A673 (cell line): Measurements from ENCODE around the gene MBIP. TPM values are rescaled to one million over a fixed set of nuclear protein-coding genes. Genes with fewer than 3 reads are reported as not detected.

ENCODE experiments used
- BruUV-seq: library from RNA; stranded (reverse); fragments of 400-500 nt; replicated peaks from 2 replicates; lab custom pipeline; 2021; lab: Mats Ljungman, UMichigan
- CTCF ChIA-PET: fragments of 300-600 bp; sonication (Branson Sonifier 250); formaldehyde crosslinking; loops from one replicate; lab custom pipeline; 2022; ENCODE audit warnings: antibody characterized with exemption; lab: Charles Lee
- POLR2A ChIA-PET: fragments of 300-600 bp; sonication (Branson Sonifier 250); formaldehyde crosslinking; loops from one replicate; lab custom pipeline; 2022; ENCODE audit warnings: antibody characterized with exemption; ENCODE audit not compliant: low non-redundant PET; lab: Charles Lee
- DNase-seq: peaks from one replicate; pipeline ENCODE4 v3.0.0-alpha.2; 2015; ENCODE audit warnings: low spot score
- H3K27ac ChIP-seq: fragments of 200-600 bp; sonication (generic); 2 replicates; pipeline ENCODE4 v1.5.1; 2016; ENCODE audit warnings: mixed run types, low read depth, mild to moderate bottlenecking, mixed read lengths, antibody characterized with exemption, low read length; ENCODE audit not compliant: poor library complexity, severe bottlenecking
- H3K27me3 ChIP-seq: fragments of 200-600 bp; sonication (generic); replicated peaks from 2 replicates; pipeline ENCODE4 v1.6.1; 2017; ENCODE audit warnings: mixed run types, low read depth, mild to moderate bottlenecking, mixed read lengths, antibody characterized with exemption, low read length; ENCODE audit not compliant: insufficient read depth, poor library complexity
- H3K36me3 ChIP-seq: fragments of 200-600 bp; sonication (generic); 2 replicates; pipeline ENCODE4 v1.6.1; 2016; ENCODE audit warnings: mixed run types, mild to moderate bottlenecking, mixed read lengths, antibody characterized with exemption, low read length; ENCODE audit not compliant: insufficient read depth, poor library complexity, severe bottlenecking
- H3K4me1 ChIP-seq: fragments of 200-600 bp; sonication (generic); 2 replicates; pipeline ENCODE4 v1.6.1; 2017; ENCODE audit warnings: mixed run types, mild to moderate bottlenecking, mixed read lengths, antibody characterized with exemption, low read length; ENCODE audit not compliant: insufficient read depth, poor library complexity, severe bottlenecking
- H3K4me3 ChIP-seq: fragments of 200-600 bp; sonication (generic); 2 replicates; pipeline ENCODE4 v1.5.1; 2016; ENCODE audit warnings: low read depth, mixed run types, mild to moderate bottlenecking, mixed read lengths, low read length; ENCODE audit not compliant: poor library complexity, severe bottlenecking
- H3K9me3 ChIP-seq: fragments of 200-600 bp; sonication (generic); 2 replicates; pipeline ENCODE4 v1.6.1; 2016; ENCODE audit warnings: mixed run types, low read depth, mild to moderate bottlenecking, mixed read lengths, antibody characterized with exemption, low read length; ENCODE audit not compliant: poor library complexity, severe bottlenecking
- EZH2 ChIP-seq: fragments of 200-600 bp; sonication (generic); IDR thresholded peaks from 2 replicates; pipeline ENCODE4 v1.6.1; 2017; ENCODE audit warnings: borderline replicate concordance, low read depth, mild to moderate bottlenecking, mixed read lengths, antibody characterized with exemption, low read length; ENCODE audit not compliant: poor library complexity, severe bottlenecking
- intact Hi-C: fragments of 100-400 bp; cut with micrococcal nuclease; formaldehyde crosslinking; loops from one replicate; pipeline ENCODE4 v1.10.0; 2022; ENCODE audit not compliant: unreplicated experiment
- total RNA-seq: library from RNA; stranded (reverse); gene quantifications from 2 replicates; pipeline ENCODE4 v1.2.3, GENCODE V29; 2021
- TF ChIP-seq, protein P1 (sequence below): fragments of 300-800, 200-600 bp; sonication (generic); conservative IDR thresholded peaks from 2 replicates; pipeline ENCODE4 v1.5.1; 2017; ENCODE audit warnings: low read depth, mild to moderate bottlenecking, antibody characterized with exemption, low read length, moderate library complexity, mixed read lengths

Gene MBIP
- total RNA-seq, 1 experiment from 2014 or later = 23.2 TPM

GRCh38 chr14:36295642-36296627 is 24.5 kb downstream of the MBIP start:
- BruUV-seq = no TSS peak
- Histone ChIP-seq H3K4me1 (no peaks in the 10 kb centered on the region), H3K36me3 (peaks cover 22% of the 10 kb centered on the region), H3K27me3 (no peaks in the 10 kb centered on the region), H3K9me3 (no peaks in the 10 kb centered on the region), H3K27ac (no peak overlapping the region), H3K4me3 (no peak overlapping the region)
- TF ChIP-seq, protein P1, sequence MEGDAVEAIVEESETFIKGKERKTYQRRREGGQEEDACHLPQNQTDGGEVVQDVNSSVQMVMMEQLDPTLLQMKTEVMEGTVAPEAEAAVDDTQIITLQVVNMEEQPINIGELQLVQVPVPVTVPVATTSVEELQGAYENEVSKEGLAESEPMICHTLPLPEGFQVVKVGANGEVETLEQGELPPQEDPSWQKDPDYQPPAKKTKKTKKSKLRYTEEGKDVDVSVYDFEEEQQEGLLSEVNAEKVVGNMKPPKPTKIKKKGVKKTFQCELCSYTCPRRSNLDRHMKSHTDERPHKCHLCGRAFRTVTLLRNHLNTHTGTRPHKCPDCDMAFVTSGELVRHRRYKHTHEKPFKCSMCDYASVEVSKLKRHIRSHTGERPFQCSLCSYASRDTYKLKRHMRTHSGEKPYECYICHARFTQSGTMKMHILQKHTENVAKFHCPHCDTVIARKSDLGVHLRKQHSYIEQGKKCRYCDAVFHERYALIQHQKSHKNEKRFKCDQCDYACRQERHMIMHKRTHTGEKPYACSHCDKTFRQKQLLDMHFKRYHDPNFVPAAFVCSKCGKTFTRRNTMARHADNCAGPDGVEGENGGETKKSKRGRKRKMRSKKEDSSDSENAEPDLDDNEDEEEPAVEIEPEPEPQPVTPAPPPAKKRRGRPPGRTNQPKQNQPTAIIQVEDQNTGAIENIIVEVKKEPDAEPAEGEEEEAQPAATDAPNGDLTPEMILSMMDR = no peak
- no peak for TF ChIP-seq EZH2
- intact Hi-C loops = no loop called here
- CTCF ChIA-PET = interaction anchor here (1.2 kb wide), 1 partner anchor 13 kb away, joined by 3 read pairs; no protein-coding TSS in a partner anchor
- DNase-seq = no peak
- POLR2A ChIA-PET = no interaction called here

DNA sequence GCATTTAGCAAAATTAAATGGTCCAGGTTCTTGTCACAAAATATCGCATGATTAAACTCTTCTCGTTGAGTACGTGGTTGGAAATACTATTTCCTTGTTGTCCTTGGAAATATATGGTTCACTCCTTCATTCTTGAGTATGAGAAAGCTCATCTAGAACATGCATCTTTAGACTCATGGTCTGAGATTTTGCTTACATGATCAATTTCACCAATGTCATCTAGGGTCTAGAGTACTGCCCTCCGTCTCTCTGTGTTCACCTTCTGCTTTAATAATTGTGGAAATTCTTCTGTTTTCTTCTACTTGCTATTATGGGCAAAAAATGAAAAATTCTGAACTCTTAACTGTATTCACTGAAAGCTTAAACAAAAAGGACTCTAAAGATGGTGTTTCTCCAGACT is 25.9 kb downstream of the MBIP start:
- DNase-seq = no peak
- Histone ChIP-seq H3K36me3 (peaks cover 14% of the 10 kb centered on the region), H3K9me3 (no peaks in the 10 kb centered on the region), H3K27ac (no peak overlapping the region), H3K4me1 (no peaks in the 10 kb centered on the region), H3K27me3 (no peaks in the 10 kb centered on the region), H3K4me3 (no peak overlapping the region)
- no peak for TF ChIP-seq EZH2
- TF ChIP-seq, protein P1 = no peak
- POLR2A ChIA-PET = no interaction called here
- intact Hi-C loops = no loop called here
- BruUV-seq = no TSS peak
- CTCF ChIA-PET = no interaction called here

GRCh38 chr14:36293824-36294223 is 26.6 kb downstream of the MBIP start:
- CTCF ChIA-PET = no interaction called here
- POLR2A ChIA-PET = no interaction called here
- H3K4me3 ChIP-seq = no peak overlapping the region
- no peak for DNase-seq
- H3K27me3 ChIP-seq = no peaks in the 10 kb centered on the region
- intact Hi-C loops = no loop called here
- no peak for TF ChIP-seq EZH2
- TF ChIP-seq, protein P1 = no peak
- no TSS peak for BruUV-seq
- H3K4me1 ChIP-seq = no peaks in the 10 kb centered on the region
- no peak overlapping the region for H3K27ac ChIP-seq
- H3K36me3 ChIP-seq = peaks cover 10% of the 10 kb centered on the region
- H3K9me3 ChIP-seq = no peaks in the 10 kb centered on the region
